ENCODE measurements around the gene ASNSD1.
"Not testable (repeated sequence)": the region's sequence is repeated elsewhere in the genome, so short reads cannot be mapped to it uniquely, and the experiment has no call there.

Gene ASNSD1

DNA sequence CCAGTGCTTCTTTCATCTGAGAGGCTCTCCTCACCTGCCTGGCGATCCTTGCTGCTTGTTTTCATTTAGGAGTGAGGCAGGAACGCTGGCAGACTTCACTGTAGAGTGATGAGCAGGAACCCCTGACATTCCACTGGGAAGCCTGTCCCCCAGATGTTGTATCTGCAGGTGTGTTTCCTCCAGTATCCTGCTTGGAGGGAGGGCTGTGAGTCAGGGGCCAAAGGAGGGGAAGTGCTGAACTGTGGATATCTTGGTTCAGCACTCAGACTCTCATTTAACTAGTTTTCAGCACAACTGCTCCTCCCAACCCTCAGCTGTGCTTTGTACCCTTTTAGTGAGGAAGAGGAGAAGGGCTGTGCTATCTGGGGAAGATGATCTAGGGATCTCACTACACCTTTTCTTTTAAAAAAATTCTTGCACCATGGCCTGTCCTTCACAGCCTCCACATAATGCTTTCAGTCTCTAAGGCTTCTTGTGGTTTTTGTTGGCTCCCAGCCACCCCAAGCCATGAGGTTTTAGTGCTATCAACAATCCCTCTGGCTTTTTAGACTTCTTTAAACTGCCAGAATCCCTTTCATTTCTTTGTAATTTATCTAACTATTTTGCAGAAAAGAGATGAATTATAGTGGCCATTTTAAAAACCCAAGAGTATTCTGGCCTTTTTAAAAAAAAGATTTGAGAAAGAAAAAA lies 24.4 kb downstream of the ASNSD1 start:
- peak; percentile 77 for DNase-seq (ENCODE audit: low read depth)

DNA sequence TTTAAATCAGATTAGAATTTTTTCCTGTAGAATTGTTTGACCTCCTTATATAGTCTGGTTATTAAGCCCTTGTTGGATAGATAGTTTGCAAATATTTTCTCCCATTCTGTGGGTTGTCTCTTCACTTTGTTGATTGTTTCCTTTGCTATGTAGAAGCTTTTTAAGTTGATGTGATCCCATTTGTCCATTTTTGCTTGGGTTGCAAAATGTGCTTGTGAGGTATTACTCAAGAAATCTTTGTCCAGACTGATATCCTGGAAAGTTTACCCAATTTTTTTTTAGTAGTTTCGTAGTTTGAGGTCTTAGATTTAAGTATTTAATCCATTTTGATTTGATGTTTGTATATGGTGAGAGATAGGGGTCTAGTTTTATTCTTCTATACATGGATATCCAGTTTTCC lies 26.5 kb downstream of the ASNSD1 start:
- not testable (repeated sequence) for DNase-seq (ENCODE audit: low read depth)

DNA sequence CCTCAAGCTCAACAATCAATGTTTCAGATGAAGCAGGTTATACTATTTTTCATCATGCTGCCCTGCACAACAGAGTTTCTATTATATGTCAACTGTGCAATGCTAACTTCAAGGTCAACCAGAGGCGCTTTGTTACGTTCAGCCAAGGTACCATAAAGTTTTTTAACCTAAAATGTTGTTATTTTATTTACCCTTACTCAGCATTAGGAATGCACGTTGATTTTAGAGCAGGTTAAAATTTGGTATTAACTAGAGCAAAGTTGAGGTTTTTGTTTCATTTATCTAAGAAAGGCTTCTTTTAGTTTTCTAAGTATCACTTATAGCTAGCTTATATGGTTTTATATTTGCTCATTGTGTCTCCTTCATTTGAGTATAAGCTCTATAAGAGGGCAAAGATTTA lies 35.0 kb downstream of the ASNSD1 start:
- DNase-seq (ENCODE audit: low read depth), result no peak

DNA sequence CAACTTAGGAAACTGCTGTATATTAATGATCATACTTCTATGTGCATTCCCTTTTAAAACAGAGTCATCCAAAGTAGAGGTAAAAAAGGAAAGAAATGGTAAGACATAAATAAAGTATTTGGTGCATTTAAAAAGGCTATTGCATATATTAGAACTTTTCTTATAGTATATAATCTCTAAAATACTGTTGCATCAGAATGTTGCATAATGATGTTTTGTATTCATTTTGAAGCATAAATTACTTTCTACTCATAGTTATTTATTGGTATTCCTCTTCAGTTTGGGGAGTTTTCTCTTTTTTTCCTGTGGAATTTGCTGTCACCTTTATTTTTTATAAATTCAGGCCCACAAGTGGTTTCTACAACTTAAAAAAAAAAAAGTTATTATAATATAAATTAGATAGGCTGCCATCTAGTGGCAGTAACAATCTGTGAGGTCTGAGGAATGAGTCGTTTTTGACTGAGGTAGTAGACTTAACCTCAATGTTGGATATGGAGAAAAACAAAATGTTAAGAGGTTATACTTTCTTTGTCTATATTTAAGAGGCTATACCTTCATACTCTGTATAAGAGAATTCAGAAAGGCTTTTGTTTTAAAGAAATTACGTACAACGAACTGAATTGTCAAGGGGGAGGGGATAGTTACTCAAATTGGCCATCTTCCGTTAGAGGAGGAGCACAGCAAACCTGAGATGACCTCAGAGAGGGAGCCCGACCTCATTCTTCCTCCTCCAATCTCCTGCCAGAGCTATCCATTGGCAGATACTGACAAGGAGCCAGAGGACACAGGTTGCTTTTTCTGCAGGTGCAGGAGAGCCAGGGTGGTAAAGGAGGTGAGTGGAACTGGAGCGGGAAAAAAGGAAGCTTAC lies 37.0 kb downstream of the ASNSD1 start:
- peak; percentile 55 for DNase-seq (ENCODE audit: low read depth)

DNA sequence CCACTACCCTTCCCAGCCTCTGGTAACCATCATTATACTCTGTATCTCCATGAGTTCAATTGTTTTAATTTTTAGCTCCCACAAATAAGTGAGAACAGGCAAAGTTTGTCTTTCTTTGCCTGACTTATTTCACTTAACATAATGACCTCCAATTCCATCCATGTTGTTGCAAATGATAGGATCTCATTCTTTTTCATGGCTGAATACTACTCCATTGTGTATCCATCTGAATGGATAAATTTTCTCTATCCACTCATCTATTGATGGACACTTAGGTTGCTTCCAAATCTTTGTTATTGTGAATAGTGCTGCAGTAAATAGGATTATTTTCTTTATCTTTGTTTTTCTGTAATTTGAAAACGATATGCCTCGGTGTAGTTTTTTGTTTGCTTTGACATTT lies 39.4 kb downstream of the ASNSD1 start:
- DNase-seq (ENCODE audit: low read depth), result no peak

DNA sequence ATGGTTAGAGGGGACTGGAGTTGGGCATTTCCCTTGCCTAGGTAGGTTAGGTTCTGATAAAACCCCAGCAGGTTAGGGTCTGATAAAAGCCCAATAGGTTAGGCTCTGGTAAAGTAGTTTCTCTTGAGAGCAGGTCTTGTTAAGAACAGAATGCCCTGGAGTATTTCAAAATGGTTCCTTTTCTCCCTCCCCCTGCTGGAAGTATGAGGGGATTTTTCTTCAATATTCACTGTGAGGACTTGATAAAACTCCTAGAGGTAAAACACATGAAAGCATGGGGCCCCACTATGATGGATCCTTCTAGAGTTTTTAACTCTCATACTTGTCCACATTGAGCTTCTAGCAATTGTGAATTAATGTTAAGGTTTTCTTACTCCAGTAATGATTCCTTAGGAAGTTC lies 40.8 kb downstream of the ASNSD1 start:
- peak; percentile 12 for DNase-seq (ENCODE audit: low read depth)

DNA sequence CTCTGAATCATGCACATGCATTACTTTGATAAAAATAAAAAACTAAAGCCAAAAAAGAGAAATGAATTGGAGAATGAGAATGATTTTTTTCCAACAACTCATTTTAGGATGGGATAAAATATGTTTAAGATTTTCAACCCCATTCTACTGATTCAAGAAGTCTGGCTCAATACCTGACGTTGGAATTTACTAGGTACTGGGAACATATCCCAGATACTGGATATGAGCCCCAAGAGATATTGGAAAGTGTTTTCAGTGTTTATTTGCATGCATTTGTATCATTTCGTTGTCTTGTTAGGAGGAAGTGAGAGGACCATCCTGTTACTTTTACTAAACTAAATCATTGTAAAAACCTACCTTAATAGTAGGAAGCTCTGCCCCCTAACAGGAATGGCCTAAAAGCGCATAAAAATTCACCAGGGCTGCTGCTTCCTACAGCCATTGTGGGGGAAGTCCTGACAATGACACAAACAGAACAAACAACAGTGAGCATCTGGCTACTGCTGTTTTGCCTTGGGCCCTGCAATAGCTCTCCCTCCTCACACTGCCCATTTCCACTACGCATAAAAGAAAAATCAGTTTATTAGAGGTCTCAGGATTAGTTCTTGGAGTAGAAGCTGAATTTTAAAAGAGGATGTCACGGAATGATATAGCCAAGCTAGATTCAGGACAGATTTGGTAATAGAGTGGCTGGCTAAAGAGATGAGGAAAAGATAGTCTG lies 48.4 kb downstream of the ASNSD1 start:
- no peak for DNase-seq (ENCODE audit: low read depth)

DNA sequence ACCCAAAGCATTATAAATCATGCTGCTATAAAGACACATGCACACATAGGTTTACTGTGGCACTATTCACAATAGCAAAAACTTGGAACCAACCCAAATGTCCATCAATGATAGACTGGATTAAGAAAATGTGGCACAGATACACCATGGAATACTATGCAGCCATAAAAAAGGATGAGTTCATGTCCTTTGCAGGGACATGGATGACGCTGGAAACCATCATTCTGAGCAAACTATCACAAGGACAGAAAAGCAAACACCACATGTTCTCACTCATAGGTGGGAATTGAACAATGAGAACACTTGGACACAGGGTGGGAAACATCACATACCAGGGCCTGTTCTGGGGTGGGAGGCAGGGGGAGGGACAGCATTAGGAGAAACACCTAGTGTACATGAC lies 56.3 kb downstream of the ASNSD1 start:
- not testable (repeated sequence) for DNase-seq (ENCODE audit: low read depth)

DNA sequence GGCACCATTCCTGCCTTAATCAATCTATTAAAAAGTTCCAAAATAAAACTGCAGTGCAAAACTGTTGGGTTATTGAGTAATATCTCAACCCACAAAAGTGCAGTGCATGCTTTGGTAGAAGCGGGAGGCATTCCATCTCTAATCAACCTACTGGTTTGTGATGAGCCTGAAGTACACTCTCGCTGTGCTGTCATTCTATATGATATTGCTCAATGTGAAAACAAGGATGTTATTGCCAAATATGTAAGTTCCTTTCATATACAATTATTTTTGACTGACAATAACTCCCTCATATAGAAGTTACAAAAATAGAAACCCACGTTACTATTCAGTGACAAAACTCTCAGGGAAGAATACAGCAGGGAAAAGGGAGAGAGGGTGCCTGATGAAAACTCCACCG lies 58.3 kb downstream of the ASNSD1 start:
- peak; percentile 30 for DNase-seq (ENCODE audit: low read depth)

Data from amniotic epithelial cell (primary cell).